ENCODE measurements around the gene CACNA1F. TPM values are rescaled to one million over a fixed set of nuclear protein-coding genes. Genes with fewer than 3 reads are reported as not detected.

Gene CACNA1F
- total and polyA plus RNA-seq, 9 of the 15 experiments (the other 6 are each of a cell fraction or from before 2014, with no cell fraction given) = under 0.01 to 0.41 (median 0.03) TPM; not detected in 3

GRCh38 chrX:49155243-49155899, 77.8 kb downstream of the CACNA1F start (continued):
- TF ChIP-seq KLF1 (tag; IDR thresholded peaks at IDR 0.05) (no peak), MXI1 (IDR thresholded peaks at IDR 0.05; ENCODE audit: low read depth, low read length) (no peak), NR2C1 (IDR thresholded peaks at IDR 0.05) (no peak), NR2C1 (tag; IDR thresholded peaks at IDR 0.05) (no peak), DEAF1 (CRISPR knock-in tag; IDR thresholded peaks at IDR 0.05) (no peak), NCOA6 (IDR thresholded peaks at IDR 0.05) (no peak), BRF1 (IDR thresholded peaks at IDR 0.05; ENCODE audit: borderline replicate concordance, extremely low read depth, insufficient read length) (no peak), ZNF707 (CRISPR knock-in tag; conservative IDR thresholded peaks at IDR 0.05) (no peak), GATAD2B (IDR thresholded peaks at IDR 0.05; ENCODE audit: borderline replicate concordance) (no peak), C11orf30 (IDR thresholded peaks at IDR 0.05; ENCODE audit: low read depth) (no peak), ZNF778 (CRISPR knock-in tag; IDR thresholded peaks at IDR 0.05) (no peak), PML (IDR thresholded peaks at IDR 0.05; ENCODE audit: low read length) (peak; percentile 36; the same call in 1 of the 2 replicates), CHCHD3 (CRISPR knock-in tag; IDR thresholded peaks at IDR 0.05) (no peak), NFIC (IDR thresholded peaks at IDR 0.05) (no peak), MIER1 (IDR thresholded peaks at IDR 0.05; ENCODE audit: low read depth) (no peak), ZNF184 (CRISPR knock-in tag; IDR thresholded peaks at IDR 0.05) (no peak), TAF9B (IDR thresholded peaks at IDR 0.05; ENCODE audit: partially characterized antibody) (peak; percentile 50), SNAPC5 (CRISPR knock-in tag; IDR thresholded peaks at IDR 0.05) (no peak)
- TF ChIP-seq, protein P1, sequence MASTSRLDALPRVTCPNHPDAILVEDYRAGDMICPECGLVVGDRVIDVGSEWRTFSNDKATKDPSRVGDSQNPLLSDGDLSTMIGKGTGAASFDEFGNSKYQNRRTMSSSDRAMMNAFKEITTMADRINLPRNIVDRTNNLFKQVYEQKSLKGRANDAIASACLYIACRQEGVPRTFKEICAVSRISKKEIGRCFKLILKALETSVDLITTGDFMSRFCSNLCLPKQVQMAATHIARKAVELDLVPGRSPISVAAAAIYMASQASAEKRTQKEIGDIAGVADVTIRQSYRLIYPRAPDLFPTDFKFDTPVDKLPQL (IDR thresholded peaks at IDR 0.05; ENCODE audit: extremely low read depth, insufficient read length) = no peak
- TF ChIP-seq, protein P2, sequence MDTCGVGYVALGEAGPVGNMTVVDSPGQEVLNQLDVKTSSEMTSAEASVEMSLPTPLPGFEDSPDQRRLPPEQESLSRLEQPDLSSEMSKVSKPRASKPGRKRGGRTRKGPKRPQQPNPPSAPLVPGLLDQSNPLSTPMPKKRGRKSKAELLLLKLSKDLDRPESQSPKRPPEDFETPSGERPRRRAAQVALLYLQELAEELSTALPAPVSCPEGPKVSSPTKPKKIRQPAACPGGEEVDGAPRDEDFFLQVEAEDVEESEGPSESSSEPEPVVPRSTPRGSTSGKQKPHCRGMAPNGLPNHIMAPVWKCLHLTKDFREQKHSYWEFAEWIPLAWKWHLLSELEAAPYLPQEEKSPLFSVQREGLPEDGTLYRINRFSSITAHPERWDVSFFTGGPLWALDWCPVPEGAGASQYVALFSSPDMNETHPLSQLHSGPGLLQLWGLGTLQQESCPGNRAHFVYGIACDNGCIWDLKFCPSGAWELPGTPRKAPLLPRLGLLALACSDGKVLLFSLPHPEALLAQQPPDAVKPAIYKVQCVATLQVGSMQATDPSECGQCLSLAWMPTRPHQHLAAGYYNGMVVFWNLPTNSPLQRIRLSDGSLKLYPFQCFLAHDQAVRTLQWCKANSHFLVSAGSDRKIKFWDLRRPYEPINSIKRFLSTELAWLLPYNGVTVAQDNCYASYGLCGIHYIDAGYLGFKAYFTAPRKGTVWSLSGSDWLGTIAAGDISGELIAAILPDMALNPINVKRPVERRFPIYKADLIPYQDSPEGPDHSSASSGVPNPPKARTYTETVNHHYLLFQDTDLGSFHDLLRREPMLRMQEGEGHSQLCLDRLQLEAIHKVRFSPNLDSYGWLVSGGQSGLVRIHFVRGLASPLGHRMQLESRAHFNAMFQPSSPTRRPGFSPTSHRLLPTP (IDR thresholded peaks at IDR 0.05; ENCODE audit: borderline replicate concordance, extremely low read depth, insufficient read length) = no peak
- TF ChIP-seq, protein P3, sequence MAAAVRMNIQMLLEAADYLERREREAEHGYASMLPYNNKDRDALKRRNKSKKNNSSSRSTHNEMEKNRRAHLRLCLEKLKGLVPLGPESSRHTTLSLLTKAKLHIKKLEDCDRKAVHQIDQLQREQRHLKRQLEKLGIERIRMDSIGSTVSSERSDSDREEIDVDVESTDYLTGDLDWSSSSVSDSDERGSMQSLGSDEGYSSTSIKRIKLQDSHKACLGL (CRISPR knock-in tag; IDR thresholded peaks at IDR 0.05; ENCODE audit: borderline replicate concordance, poor library complexity, severe bottlenecking) = no peak
